ENCODE data around the gene PTBP1. TPM values are rescaled to one million over a fixed set of nuclear protein-coding genes. Genes with fewer than 3 reads are reported as not detected.

PTBP1 gene
- total and polyA plus RNA-seq, 2 of the 13 experiments (the other 11 are each of a cell fraction or from before 2014, with no cell fraction given): 195 to 288 TPM

GRCh38 chr19:765179-765738 lies 32.0 kb upstream of the PTBP1 start:
- no peak for TF ChIP-seq ONECUT2 (CRISPR knock-in tag; IDR thresholded peaks at IDR 0.05)
- TF ChIP-seq BCL6 (CRISPR knock-in tag; IDR thresholded peaks at IDR 0.05): no peak
- TF ChIP-seq HNF1B (CRISPR knock-in tag; IDR thresholded peaks at IDR 0.05): no peak
- TF ChIP-seq MEIS2 (CRISPR knock-in tag; IDR thresholded peaks at IDR 0.05): no peak
- TF ChIP-seq ZNF562 (CRISPR knock-in tag; IDR thresholded peaks at IDR 0.05; ENCODE audit: borderline replicate concordance): no peak
- peak; percentile 99 for TF ChIP-seq ZSCAN22 (CRISPR knock-in tag; IDR thresholded peaks at IDR 0.05)
- peak; percentile 85 for TF ChIP-seq ZFP36 (IDR thresholded peaks at IDR 0.05; ENCODE audit: borderline replicate concordance, low read depth, low read length, partially characterized antibody)
- TF ChIP-seq, protein P1, sequence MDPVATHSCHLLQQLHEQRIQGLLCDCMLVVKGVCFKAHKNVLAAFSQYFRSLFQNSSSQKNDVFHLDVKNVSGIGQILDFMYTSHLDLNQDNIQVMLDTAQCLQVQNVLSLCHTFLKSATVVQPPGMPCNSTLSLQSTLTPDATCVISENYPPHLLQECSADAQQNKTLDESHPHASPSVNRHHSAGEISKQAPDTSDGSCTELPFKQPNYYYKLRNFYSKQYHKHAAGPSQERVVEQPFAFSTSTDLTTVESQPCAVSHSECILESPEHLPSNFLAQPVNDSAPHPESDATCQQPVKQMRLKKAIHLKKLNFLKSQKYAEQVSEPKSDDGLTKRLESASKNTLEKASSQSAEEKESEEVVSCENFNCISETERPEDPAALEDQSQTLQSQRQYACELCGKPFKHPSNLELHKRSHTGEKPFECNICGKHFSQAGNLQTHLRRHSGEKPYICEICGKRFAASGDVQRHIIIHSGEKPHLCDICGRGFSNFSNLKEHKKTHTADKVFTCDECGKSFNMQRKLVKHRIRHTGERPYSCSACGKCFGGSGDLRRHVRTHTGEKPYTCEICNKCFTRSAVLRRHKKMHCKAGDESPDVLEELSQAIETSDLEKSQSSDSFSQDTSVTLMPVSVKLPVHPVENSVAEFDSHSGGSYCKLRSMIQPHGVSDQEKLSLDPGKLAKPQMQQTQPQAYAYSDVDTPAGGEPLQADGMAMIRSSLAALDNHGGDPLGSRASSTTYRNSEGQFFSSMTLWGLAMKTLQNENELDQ (CRISPR knock-in tag; IDR thresholded peaks at IDR 0.05; ENCODE audit: borderline replicate concordance): no peak
- TF ChIP-seq ARNTL (CRISPR knock-in tag; IDR thresholded peaks at IDR 0.05): no peak
- in situ Hi-C loops (cut with HindIII; ENCODE audit: extremely low pct_ligation_motif_present, low pct_unique_long_range_greater_than_20kb) (loop anchor here (10.0 kb wide), 2 partner anchors 90 to 220 kb away; partner anchors contain the start of genes CFD, ELANE and WDR18), intact Hi-C loops (cut with micrococcal nuclease; ENCODE audit: unreplicated experiment) (loop anchor here (5.0 kb wide), 1 partner anchor 152 kb away; the partner anchor contains the start of gene KISS1R)
- Histone ChIP-seq H3K27ac (ENCODE audit: extremely low read length, insufficient read depth, low read length) (no peak overlapping the region), H3K4me2 (ENCODE audit: low read depth, low read length) (no peak overlapping the region), H3K79me2 (ENCODE audit: insufficient read depth, low read length) (no peaks in the 10 kb centered on the region), H2AFZ (ENCODE audit: low read length) (no peak overlapping the region), H3K4me3 (replicated peaks in 1 of 3; ENCODE audit: insufficient read depth in 1 of 3, low read depth in 2 of 3, low read length in 3 of 3) (no peak overlapping the region), H3K36me3 (replicated peaks in 1 of 2; ENCODE audit: control insufficient read depth in 1 of 2, insufficient read depth in 2 of 2, low read length in 2 of 2) (no peaks in the 10 kb centered on the region), H3K9ac (ENCODE audit: insufficient read depth, low read depth, low read length) (no peak overlapping the region), H3K4me1 (ENCODE audit: insufficient read depth, low read length) (peaks cover 17% of the 10 kb centered on the region), H4K20me1 (ENCODE audit: insufficient read depth, low read length) (no peaks in the 10 kb centered on the region), H3K9me3 (ENCODE audit: low read length) (no peaks in the 10 kb centered on the region), H3K27me3 (ENCODE audit: control insufficient read depth in 1 of 2, insufficient read depth in 2 of 2, low read length in 2 of 2) (no peaks in the 10 kb centered on the region)
- POLR2A ChIA-PET: no interaction called here
- no TSS peak for BruUV-seq (replicated peaks)
- no peak for ATAC-seq
- WGBS (ENCODE audit: low lambda C conversion rate): 91% methylated on average over 3 of the region's 7 CpGs
- CTCF ChIA-PET (ENCODE audit: low intra/inter-chr PET ratio, low total read pairs): no interaction called here
- FAIRE-seq: no peak
- no peak for DNase-seq (ENCODE audit: low spot score)
